NCI-H2227 (cell line): ENCODE measurements around the gene CHD8.

Experiments
- DNase-seq: peaks from one replicate; lab custom pipeline; 2025; ENCODE audit not compliant: unreplicated experiment; lab: John Stamatoyannopoulos, UW

The CHD8 gene

GRCh38 chr14:21440859-21441258 is 15.1 kb downstream of the CHD8 start:
- DNase-seq, result no peak

GRCh38 chr14:21437063-21437901 is 18.6 kb downstream of the CHD8 start:
- peak; percentile 99 for DNase-seq

DNA sequence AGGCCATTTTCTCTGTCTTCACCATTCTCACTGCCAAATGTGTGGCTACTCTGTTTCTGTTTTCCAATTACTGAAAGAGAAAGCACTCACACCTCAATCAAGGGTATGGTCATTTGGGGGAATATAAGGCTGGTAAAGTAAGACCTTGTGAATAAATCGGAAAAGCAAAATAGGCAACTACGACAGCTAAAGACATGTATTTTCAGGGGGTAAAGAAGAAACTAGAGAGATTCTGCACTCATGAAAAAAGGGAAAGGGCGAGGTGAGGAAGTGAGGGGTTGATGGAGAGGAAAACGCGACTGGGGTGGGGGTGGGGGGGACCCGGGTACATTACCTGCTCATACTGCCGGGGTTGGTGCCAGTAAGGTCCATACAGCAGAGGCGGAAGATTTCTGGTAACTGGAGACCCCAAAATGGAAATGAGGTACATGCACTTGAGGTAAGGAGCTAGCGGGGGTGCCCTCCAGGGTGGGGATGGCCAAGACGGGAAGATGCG is 19.3 kb downstream of the CHD8 start:
- no peak for DNase-seq

- no peak for DNase-seq
Measured at GRCh38 chr14:21431126-21431525, 24.8 kb downstream of the CHD8 start.

DNA sequence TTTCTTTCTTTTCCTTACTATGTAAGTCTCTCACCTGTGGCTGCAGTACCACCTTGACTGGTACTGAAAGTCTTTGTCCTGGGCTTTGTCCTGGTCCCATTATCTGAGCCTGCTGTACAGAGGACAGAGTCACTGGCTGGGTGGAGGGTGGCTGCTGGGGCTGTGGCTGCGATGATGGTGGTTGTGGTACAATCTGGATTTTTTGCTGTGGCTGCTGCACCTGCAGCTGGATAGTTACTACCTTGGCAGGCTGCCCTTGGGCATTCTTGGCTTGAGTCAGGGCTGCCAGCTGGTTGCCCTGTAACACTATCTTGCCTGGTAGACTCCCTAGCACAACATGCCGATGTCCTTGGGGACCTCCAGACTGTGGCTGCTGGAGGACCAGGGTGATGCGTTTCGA is 27.0 kb downstream of the CHD8 start:
- DNase-seq, result no peak

DNA sequence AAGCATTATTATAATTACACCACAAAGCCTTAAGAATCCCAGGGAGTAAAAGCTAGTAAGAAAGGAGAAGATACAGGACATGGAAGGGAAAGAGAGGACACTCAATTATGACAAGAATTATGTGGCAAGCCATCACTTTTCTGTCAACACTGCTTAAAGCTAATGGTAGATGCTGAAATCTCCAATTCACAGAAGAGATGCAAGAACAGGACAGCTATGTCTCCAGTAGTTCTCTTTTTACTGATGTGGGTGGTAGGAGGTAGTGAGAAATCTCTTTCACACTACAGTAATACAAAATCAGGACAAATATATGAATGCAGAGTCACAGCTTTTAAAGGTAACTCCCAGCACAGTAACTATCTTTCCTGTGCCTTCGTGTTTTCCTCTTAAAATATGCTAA is 29.2 kb downstream of the CHD8 start:
- no peak for DNase-seq

DNA sequence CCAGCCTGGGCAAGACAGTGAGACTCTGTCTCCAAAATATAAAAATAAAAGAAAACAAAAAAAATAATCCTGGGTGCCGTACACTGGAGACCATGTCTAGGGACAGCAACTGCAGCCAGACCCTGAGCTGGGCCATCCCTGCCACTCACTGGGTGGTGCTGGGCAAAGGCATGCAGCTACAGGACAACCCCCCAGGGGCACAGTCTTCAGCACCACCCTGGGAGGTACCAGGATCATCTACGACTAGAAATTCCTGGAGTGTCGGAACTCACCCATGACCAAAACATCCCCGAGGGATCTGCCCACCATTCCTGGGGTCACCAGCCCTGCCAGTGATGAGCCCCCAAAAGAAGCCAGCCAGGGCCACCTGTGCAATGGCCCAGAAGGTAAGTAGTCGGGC is 36.4 kb downstream of the CHD8 start:
- DNase-seq, result no peak

GRCh38 chr14:21415329-21415728 is 40.6 kb downstream of the CHD8 start:
- no peak for DNase-seq

- DNase-seq, result no peak
Measured at GRCh38 chr14:21414137-21414631, 41.7 kb downstream of the CHD8 start.

GRCh38 chr14:21408147-21408546 is 47.8 kb downstream of the CHD8 start:
- DNase-seq, result no peak

- DNase-seq, result no peak
Measured at GRCh38 chr14:21406213-21406612, 49.7 kb downstream of the CHD8 start.

- no peak for DNase-seq
Measured at GRCh38 chr14:21405097-21405496, 50.8 kb downstream of the CHD8 start.

- DNase-seq, result no peak
Measured at GRCh38 chr14:21399311-21399870, 56.5 kb downstream of the CHD8 start.

DNA sequence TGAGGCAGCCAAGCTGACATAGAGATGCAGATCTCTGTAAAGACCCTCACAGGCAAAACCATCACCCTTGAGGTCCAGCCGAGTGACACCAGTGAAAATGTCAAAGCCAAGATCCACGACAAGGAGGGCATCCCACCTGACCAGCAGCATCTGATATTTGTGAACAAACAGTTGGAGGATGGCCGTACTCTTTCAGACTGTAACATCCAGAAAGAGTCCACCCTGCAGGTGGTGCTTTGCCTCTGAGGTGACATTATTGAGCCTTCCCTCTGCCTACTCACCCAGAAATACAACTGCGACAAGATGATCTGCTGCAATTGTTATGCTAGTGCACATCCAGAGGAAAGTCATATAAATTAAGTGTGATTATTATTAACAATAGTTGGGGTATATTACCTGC is 57.0 kb downstream of the CHD8 start:
- no peak for DNase-seq

DNA sequence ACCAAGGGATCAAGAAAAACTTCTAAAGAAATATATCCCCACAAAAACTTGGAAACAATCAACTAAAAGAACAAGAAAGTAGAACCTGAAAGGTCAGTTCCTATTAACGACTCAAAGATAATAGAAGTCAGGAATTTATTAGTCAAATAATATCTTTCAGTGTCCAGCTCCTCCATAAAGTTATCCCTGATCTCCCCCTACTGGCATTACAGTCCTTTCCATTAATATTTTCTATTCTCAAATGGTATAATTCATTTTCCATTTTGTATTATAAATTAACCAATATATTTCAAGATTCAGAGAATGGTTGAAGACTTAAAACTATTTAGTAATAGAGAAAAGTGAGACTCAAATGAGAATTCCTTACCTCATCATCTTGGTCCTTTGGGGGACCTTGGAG is 60.5 kb downstream of the CHD8 start:
- no peak for DNase-seq

DNA sequence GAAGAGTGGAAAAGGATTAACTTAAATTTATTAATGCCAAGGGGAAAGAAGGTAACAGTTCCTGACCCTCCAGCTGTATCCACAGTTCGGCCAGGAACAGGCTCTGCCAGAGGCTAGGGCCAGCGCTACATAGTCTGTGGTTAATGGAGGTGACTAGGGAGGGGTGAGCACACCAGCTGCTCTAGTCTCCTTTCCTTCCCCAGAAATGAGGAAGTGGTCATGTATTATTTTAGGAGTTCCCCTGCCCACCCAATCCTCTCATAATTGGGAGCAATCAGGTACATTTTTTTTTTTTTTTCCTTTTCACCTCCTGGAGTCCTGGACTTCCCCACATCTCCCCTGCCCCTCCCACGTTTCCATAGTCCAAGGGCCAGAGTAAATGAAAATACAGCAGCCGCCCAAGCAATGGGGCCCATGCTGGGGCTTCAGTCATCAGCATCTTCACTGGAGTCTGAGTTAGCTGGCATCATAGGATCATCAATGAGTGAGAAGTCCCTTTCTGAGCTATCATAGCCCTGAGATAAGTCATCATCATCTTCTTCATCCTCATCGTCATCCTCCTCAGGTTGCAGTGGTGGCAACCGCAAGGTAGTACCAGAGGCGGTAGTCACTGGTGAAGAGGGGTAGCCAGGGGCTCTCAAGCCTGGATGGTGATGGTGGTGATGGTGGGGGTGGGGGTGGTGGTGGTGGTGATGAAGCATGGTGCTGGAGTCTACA is 70.6 kb downstream of the CHD8 start:
- no peak for DNase-seq

GRCh38 chr14:21384494-21384851 is 71.5 kb downstream of the CHD8 start:
- no peak for DNase-seq

DNA sequence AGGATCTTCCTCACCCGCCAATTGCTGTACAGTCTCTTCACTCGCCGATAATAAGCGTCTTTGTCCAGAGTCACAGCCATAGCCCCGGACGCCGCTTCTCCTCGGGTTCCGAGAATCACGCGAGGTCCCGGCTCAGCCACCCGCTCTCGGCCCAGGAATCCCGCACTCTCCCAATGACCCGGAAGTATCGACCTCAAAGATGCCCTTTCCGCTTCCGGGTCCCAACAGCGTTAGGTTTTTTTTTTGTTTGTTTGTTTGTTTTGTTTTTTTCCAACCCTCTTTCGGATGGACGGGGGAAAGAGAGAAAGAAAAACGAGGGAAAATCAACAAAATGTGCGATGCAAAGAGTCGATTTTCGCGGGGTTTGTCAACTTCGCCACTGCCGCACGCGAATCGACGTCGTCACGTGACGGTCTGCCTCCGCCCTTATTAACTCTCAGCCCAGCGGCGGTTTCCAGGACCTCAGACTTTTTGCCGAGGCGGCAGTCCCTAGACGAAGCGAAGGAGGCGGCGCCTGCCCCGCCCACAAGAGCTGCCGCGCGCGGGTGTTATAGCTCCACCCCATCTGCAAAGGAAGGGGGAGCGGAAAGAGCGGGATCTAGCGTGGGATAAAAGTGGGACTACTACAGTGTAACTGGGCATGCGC is 72.0 kb downstream of the CHD8 start, which contains the start of gene SUPT16H:
Gene SUPT16H, minus strand, starts transcription at position 172 of the 646 bp plus-strand sequence. Its CDS starts 92 bp downstream, at position 80.
- DNase-seq, result peak; percentile 98

DNA sequence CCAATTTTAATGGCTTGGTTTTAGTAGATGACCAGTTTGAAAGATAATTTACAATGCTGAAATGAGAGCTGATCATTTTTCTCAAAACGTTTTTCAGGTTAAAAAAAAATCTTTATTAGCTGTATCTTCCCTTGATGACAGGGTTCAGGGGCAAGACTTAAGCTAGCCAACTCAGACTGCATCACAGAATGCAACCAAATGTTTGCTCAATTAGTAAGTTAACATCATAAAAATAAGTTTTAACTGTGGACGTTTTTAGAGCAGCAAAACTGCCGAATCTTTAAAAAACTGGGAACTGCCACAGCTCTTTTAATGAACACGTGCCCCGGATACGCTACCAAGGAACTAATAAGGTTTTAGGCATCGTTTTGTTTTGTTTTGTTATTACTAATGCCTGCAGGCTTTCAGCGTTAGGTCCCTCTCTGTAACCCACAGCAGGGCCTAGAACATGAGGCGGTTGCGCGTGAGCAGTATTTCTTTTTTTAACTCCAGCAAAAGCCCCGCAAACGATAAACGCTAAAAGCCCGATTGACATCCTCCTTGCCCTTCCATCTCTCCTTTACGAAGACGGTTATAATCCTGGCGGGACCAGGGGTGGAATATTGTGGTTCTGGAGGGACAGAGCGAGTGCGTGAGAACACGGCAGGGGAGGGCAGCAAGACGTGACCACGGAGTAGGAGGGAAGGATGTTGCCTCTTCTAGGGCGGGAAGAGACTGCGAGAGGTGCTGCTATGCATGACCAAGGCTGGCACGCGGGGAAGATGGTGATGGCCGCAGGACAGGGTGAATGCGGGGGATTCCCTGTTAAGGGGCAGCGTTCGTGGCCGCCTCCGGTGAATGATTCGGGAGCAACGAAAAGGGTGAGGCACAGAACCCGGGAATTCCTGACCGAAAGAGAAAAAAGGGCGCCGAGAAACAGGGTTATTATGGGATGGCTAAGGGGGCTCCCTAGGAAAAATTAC is 72.8 kb downstream of the CHD8 start:
- peak; percentile 72 for DNase-seq

- DNase-seq, result no peak
Measured at GRCh38 chr14:21382095-21382494, 73.8 kb downstream of the CHD8 start.
